Measurements from ENCODE around the gene DUT.

GRCh38 chr15:48383031-48383430 is 51.8 kb downstream of the DUT start:
- TF ChIP-seq FOXA1 (IDR thresholded peaks at IDR 0.05), result no peak
- no peak for TF ChIP-seq FOXM1 (IDR thresholded peaks at IDR 0.05; ENCODE audit: borderline replicate concordance)
- TF ChIP-seq HDGF (IDR thresholded peaks at IDR 0.05; ENCODE audit: borderline replicate concordance), result no peak
- TF ChIP-seq TARDBP (IDR thresholded peaks at IDR 0.05), result no peak
- no peak for TF ChIP-seq ELF4 (IDR thresholded peaks at IDR 0.05)
- no peak for TF ChIP-seq PKNOX1 (IDR thresholded peaks at IDR 0.05)
- no peak for TF ChIP-seq L3MBTL2 (conservative IDR thresholded peaks at IDR 0.05)
- no peak for TF ChIP-seq SUZ12 (IDR thresholded peaks at IDR 0.05)
